Airway epithelial cell (primary cell): ENCODE results near the gene ZAP70. TPM values are rescaled to one million over a fixed set of nuclear protein-coding genes. Genes with fewer than 3 reads are reported as not detected.

ENCODE experiments used
- total RNA-seq: library from RNA; depleted of rRNA; stranded (reverse); fragments of >200 nt; gene quantifications from 2 replicates; pipeline ENCODE4 v1.2.3, GENCODE V29; 2015

ZAP70 gene
- total RNA-seq, result not detected in 2 replicates

DNA sequence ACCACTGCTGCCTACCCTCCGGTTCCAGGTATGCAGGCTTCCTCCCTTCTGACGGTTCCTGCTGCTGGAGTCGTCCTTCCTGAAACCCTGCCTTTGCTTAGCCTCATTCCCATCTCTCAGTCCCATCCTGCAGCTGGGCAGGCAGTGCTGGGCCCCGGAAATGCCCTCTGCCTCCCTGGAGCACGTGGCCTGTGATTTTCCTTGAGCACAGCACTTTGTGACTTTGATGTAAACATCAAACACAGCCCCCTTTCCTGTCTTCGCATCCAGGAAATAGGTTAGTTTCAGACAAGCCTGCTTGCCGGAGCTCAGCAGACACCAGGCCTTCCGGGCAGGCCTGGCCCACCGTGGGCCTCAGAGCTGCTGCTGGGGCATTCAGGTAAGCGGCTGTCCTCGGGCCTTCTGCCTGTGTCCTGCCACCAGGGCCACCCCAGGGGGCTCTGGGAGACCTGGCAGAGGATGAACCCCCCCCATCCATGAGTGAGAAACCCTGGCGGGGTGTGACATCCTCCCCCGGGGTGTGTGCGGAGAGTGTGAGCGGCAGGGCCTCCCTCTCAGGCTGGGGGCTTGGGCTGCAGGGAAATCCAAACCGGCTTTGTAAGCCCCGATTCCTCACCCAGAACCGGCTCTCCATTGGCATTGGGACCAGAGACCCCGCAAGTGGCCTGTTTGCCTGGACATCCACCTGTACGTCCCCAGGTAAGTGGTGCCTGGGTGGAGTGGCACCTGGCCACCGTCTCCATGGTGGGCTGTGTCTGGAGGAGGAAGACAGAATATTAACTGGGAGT is at the start of gene ZAP70:
ZAP70 (plus strand) TSS at position 281 of the 788 bp plus-strand sequence. CDS start 10,461 bp downstream, outside the sequence.

DNA sequence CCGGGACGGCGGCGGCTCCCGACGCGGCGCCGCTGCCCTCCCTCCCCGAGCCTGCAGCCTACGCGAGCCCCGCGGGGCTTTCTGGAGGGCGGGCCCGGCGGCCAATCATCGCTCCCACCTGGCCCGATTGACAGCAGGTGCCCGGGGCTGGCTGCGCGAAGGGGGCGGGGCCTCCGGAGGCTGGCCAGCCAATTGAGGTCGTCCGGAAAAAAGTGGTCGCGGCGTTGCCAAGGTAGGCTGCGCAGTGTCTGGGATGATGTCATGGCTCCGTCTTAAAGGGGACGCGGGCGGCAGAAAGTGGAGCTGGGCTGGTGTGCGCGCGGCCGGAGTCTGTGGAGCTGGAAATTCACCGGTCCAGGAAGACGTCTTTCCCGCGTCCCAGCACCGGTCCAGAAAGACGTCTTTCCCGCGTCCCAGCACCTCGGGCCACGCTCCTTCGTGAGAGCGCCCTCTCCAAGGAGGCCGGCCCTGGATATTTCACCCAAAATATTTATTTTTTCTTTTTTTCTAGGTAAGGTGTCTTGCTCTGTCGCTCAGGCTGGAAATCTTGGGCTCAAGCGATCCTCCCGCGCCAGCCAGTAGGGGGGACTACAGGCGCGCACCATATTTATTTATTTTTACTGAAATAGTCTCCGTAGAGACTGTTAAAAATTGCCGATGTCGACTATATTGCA is 49.3 kb upstream of the ZAP70 start, which contains the start of gene ACTR1B:
ACTR1B (minus strand) TSS at position 83 of the 674 bp plus-strand sequence. CDS start 154 bp downstream, outside the sequence.

DNA sequence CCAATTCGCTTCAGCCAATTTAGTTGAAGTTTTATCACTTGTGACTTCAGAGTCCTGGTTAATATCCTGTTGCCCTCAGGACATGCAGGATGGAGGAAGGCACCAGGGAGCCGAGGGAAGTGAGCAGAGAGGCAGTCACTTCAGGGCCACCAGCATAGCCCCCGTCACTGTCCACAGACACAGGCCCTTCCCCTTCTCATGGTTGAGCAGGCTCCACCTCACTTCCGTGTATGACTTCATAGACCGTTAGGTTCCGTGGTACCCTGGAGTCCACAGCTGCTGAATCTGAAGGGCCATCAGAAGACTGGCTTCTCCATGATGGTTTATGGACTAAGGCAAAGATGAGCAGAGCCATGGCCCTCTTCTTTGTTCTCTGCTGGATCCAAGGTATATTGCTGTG is 43.9 kb upstream of the ZAP70 start, which contains the start of gene C2orf92:
C2orf92 (plus strand) TSS at position 266 of the 400 bp plus-strand sequence; CDS start at position 342, 76 bp downstream.

Other genes starting within 250 kb of the ZAP70 start
- gene ANKRD36B, start 123.7 kb upstream of the ZAP70 start, total RNA-seq, result 4.7 and 7.5 TPM in 2 replicates
- 488 and 502 TPM in 2 replicates for gene COX5B, start 67.5 kb upstream of the ZAP70 start, total RNA-seq
- 25.7 and 35.3 TPM in 2 replicates for gene ACTR1B, start 49.5 kb upstream of the ZAP70 start, total RNA-seq
- gene C2orf92, start 43.9 kb upstream of the ZAP70 start, total RNA-seq, result 0.60 and 0.85 TPM in 2 replicates